ENCODE data around the gene WDR33. TPM values are rescaled to one million over a fixed set of nuclear protein-coding genes. Genes with fewer than 3 reads are reported as not detected.

The WDR33 gene
- total and polyA plus RNA-seq, 9 of the 15 experiments (the other 6 are each of a cell fraction or from before 2014, with no cell fraction given) = 24.2 to 57.4 (median 38.4) TPM

- TF ChIP-seq CREB1 (IDR thresholded peaks at IDR 0.05) (no peak), CREB1 (CRISPR knock-in tag; IDR thresholded peaks at IDR 0.05) (no peak)
Observed at GRCh38 chr2:127655209-127656073, 155.5 kb downstream of the WDR33 start (continued).

- ATAC-seq (no peak), FAIRE-seq (no peak), DNase-seq (ENCODE audit: extremely low read depth in 1 of 4, low spot score in 3 of 4) (no peak)
- no peak overlapping the region for H2AFZ ChIP-seq (ENCODE audit: low read depth, low read length)
- H4K20me1 ChIP-seq (replicated peaks; ENCODE audit: control insufficient read depth, insufficient read depth, low read length) = peaks cover 13% of the 10 kb centered on the region; the same call in 1 of the 2 replicates
- intact Hi-C loops (cut with micrococcal nuclease) (no loop called here), in situ Hi-C loops (cut with MboI) (no loop called here)
- H3K27ac ChIP-seq (ENCODE audit: extremely low read depth, low read depth, low read length) = no peak overlapping the region
- peaks cover 56 to 86% of the 10 kb centered on the region in 2 experiments for H3K27me3 ChIP-seq (ENCODE audit: control insufficient read depth in 2 of 2, insufficient read depth in 2 of 2, low read length in 2 of 2)
- no peaks in the 10 kb centered on the region for H3K9me1 ChIP-seq (ENCODE audit: control insufficient read depth, insufficient read depth, low read length)
- H3K9ac ChIP-seq (ENCODE audit: insufficient read depth in 1 of 2, low read depth in 2 of 2, low read length in 2 of 2) = no peak overlapping the region; a peak in 1 of 4 replicates
- CTCF ChIA-PET (ENCODE audit: low intra/inter-chr PET ratio) = no interaction called here
- no peak overlapping the region for H3K4me2 ChIP-seq (ENCODE audit: insufficient read depth, low read length)
- 4% methylated on average over 6 of the region's 8 CpGs for WGBS (ENCODE audit: insufficient coverage, low coverage, missing lambda C conversion rate)
- POLR2A ChIA-PET = no interaction called here
- H3K36me3 ChIP-seq (ENCODE audit: control insufficient read depth, insufficient read depth, low read length) = no peaks in the 10 kb centered on the region
- no TSS peak for BruUV-seq (replicated peaks)
- H3K4me1 ChIP-seq (replicated peaks in 1 of 2; ENCODE audit: control insufficient read depth in 2 of 2, insufficient read depth in 2 of 2, low read length in 2 of 2) = peaks cover 0 to 23% of the 10 kb centered on the region in 2 experiments; a peak in 1 of 5 replicates
- H3K4me3 ChIP-seq = no peak overlapping the region
- no peaks in the 10 kb centered on the region; the same call in 1 of the 2 replicates for H3K9me3 ChIP-seq (replicated peaks; ENCODE audit: control insufficient read depth, insufficient read depth, low read depth, low read length)
- no peaks in the 10 kb centered on the region for H3K79me2 ChIP-seq (ENCODE audit: control insufficient read depth, insufficient read depth, low read length)
- no peak for TF ChIP-seq HMG20B (CRISPR knock-in tag; IDR thresholded peaks at IDR 0.05)
- TF ChIP-seq GTF2E2 (tag; IDR thresholded peaks at IDR 0.05) = no peak
- no peak for TF ChIP-seq CBX5 (IDR thresholded peaks at IDR 0.05; ENCODE audit: borderline replicate concordance, low read depth)
- no peak for TF ChIP-seq ASH1L (IDR thresholded peaks at IDR 0.05; ENCODE audit: borderline replicate concordance, low read depth, partially characterized antibody)
- TF ChIP-seq BRCA1 (IDR thresholded peaks at IDR 0.05) = no peak
- TF ChIP-seq BRCA1 (CRISPR knock-in tag; IDR thresholded peaks at IDR 0.05) = no peak
- no peak for TF ChIP-seq PTTG1 (tag; IDR thresholded peaks at IDR 0.05; ENCODE audit: low read depth)
- TF ChIP-seq ZBTB34 (CRISPR knock-in tag; IDR thresholded peaks at IDR 0.05) = no peak
- TF ChIP-seq ZHX1 (conservative IDR thresholded peaks at IDR 0.05; ENCODE audit: low read length) = no peak
- no peak for TF ChIP-seq MTF1 (CRISPR knock-in tag; IDR thresholded peaks at IDR 0.05; ENCODE audit: borderline replicate concordance)
- no peak for TF ChIP-seq SNAPC5 (CRISPR knock-in tag; IDR thresholded peaks at IDR 0.05)
- TF ChIP-seq MTA1 (IDR thresholded peaks at IDR 0.05; ENCODE audit: borderline replicate concordance) = no peak
- TF ChIP-seq MEF2A (IDR thresholded peaks at IDR 0.05; ENCODE audit: control insufficient read depth, low read depth, low read length) = no peak
- TF ChIP-seq PTBP1 (IDR thresholded peaks at IDR 0.05; ENCODE audit: low read depth, low read length) = no peak
- no peak for TF ChIP-seq ZFP1 (CRISPR knock-in tag; IDR thresholded peaks at IDR 0.05)
- no peak for TF ChIP-seq HDGF (IDR thresholded peaks at IDR 0.05)
- TF ChIP-seq ZNF778 (CRISPR knock-in tag; IDR thresholded peaks at IDR 0.05) = no peak
Observed at GRCh38 chr2:127654838-127655175, 156.2 kb downstream of the WDR33 start.
